Stimulated activated CD4-positive, alpha-beta T cell treated with anti-CD3 and anti-CD28 coated beads, Interleukin-2, amount 100 ng/mL, for 4 hours (primary cell): ENCODE results near the gene EZH1.
A peak's percentile ranks its signal among the peaks of the same experiment; 100 is the strongest.

ENCODE experiments used
- DNase-seq: peaks from one replicate; pipeline ENCODE4 v3.0.0-alpha.2; 2020; ENCODE audit warnings: low read depth

The EZH1 gene

GRCh38 chr17:42682722-42683403 is 62.0 kb downstream of the EZH1 start:
- no peak for DNase-seq

DNA sequence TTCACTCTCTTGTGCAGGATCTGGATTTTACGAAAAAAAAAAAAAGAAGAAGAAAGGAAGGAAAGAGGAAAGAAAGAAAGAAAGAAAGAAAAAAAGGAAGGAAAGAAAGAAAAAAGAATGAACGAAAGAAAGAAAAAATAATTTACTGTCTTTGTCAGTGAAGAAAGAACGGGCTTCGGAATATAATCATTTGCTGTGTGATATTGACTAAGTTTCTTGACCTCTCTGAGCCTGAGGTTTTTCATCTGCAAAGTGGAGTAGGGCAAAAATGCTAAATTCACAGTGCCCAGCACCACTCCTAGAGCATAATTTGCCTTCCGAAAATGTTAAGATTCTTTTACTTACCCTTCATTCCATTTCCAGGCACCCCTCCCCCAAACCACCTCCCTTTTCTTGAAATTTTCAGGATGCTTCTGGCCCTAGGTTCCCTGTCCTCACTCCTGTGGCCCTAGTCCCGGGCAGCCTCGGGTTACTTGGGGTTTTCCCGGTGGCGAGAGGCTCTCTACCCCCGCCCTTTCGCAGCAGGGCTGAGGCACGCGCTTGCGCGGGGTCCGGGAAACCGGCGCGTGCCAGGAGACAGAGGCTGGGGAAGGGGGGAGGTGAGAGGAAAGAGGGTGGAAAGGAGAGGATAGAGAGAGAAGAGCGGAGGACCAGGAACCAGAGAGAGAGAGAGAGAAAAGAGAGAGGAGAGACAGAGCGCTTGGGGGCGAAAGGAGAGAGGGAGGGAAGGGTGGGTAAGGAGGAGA is 62.7 kb downstream of the EZH1 start, which contains the start of gene CNTNAP1:
Gene CNTNAP1, plus strand, starts transcription at position 556 of the 746 bp plus-strand sequence. CDS start 299 bp downstream, outside the sequence.
- DNase-seq, result no peak

- DNase-seq, result no peak
Observed at GRCh38 chr17:42680331-42680808, 64.5 kb downstream of the EZH1 start.

DNA sequence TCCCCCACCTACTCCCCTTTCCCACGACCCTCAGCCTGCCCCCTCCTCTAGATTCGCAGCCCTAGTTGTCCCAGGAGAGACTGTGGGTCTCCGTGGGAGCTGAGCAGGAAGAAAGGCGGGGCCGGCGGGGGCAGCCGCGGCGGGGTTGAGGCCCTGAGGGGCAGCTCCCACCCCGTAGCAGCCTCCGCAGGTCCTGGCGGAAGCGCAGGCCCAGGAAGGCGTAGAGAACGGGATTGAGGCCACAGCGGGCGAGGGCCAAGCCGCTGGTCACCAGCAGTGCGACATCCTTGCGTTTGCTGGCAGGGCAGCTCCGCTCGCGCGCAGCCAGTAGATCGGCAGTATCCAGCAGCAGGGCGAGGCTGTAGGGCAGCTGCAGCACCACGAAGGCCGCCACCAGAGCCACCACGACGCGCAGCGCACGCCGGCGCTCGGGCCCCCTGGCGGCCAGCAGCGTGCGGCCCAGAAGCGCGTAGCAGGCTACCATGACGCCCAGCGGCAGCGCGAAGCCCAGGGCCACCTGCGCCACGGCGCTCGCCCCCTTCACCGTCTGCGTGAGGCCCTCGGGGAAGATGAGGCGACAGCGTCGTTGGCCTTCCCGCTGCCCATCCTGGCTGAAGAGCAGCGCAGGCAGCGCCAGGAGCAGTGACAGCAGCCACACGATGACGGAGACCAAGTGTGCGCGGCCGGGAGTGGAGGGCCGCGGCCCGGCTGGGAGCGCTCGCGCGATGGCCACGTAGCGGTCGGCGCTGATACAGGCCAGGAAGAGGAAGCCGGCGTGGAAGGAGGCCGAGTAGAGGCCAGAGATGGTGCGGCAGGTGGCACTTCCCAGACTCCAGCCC is 65.1 kb downstream of the EZH1 start:
- DNase-seq, result peak; percentile 41

DNA sequence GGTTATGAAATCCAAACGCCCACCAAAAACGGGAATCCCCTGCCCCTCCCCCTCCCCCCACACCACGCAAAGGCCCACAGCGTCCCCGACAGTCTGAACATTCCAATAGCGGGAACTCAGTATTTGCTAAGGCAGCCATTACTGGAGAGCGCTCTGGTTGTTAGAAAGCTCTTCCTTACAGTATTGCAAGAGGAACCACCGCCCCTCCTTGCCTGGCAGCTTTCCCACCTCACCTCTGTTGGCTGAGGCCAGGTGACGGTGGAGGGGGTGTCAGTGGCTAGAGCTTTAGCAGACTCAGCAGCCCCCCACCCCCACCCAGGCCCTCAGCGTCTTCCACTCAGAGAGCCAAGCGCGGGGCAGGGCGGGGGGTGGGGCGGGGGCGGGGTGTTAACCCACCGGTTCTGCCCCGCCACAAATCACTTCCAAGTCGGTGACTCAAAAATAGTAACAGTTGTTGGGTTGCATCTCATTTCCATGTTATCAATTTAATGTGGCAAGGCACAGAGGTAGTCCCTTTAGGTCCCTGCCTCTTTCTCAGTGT is 65.8 kb downstream of the EZH1 start:
- DNase-seq, result no peak

DNA sequence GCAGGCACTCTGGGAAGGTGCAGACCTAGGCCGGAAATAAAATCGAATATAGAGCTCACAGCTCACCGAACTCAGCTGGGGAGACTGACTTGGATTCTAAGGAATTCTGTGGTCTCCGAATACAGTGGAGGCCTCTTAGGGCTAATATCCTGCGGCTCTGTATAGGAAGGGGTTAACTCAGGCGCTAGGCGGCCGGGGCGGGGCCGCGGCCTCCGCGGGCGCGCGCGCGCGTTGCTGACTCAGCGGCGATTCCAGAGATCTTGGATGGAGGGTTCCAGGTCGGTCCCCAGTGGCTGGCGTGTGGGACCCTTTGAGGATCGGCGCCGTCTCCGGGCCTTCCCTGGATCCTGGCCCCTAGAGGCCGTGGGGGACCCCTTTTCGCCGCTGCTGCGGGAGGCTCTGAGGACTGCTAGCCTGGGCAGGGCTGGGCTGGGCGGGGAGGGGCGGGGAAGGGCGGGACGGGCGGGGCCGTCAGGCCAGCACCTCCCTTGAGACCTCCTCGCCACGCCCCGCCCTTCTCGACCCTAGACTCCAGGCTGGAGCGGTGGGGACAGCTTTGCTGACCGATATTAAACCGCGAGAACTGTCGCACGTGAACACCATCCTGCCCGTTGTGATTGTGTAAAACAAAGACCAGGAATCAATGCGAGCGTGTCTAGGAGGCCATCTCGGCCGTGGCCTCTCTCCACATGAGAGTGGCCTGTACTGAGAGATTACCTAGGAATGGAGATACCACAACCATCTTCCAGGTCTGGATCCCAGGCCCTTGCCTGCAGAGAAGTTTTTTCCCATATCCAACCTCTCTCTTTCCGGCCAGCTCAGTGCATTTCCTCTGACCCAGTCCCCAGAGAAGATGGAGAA is 66.7 kb downstream of the EZH1 start:
- DNase-seq, result peak; percentile 63

DNA sequence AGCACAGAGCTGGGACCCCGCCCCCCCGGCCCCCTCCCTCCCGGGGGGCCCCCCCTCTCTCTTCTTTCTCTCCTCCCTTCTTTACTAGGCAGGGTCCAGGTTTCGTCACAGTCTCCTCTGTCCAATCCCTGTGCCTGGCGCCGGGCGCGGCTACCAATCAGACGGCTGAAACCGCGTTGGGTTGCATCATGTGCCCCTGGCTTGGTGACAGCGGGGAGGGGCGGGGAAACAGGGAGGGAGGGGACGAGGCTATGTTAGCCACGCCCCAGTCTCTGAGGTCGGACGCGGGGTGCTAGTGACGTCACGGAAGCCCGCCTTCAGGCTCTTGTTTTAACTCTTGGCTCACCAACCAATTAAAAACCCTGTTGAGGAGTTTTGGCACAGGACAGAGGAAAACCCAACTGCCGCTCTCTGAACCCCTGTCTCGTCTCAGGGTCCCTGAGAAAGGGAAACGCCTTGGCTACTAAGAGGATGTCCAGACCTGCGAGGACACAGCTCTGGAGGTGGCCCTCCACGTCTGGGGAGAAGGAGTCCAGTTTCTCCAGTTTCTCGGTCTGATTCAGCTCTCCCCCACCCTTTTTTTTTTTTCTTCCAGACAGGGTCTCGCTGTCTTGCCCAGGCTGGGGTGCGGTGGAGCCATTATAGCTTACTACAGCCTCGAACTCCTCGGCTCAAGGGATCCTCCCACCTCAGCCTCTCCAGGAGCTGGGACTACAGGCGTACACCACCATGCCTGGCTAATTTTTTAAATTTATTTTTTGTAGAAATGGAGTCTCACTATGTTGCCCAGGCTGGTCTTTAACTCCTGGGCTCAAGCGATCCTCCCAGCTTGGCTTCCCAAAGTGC is 67.6 kb downstream of the EZH1 start:
- peak; percentile 98 for DNase-seq

GRCh38 chr17:42676424-42677011 is 68.3 kb downstream of the EZH1 start, which contains the start of gene PLEKHH3:
Gene PLEKHH3, minus strand, starts transcription at chr17:42676994. Its CDS starts 431 bp downstream, at chr17:42676563.
- no peak for DNase-seq

DNA sequence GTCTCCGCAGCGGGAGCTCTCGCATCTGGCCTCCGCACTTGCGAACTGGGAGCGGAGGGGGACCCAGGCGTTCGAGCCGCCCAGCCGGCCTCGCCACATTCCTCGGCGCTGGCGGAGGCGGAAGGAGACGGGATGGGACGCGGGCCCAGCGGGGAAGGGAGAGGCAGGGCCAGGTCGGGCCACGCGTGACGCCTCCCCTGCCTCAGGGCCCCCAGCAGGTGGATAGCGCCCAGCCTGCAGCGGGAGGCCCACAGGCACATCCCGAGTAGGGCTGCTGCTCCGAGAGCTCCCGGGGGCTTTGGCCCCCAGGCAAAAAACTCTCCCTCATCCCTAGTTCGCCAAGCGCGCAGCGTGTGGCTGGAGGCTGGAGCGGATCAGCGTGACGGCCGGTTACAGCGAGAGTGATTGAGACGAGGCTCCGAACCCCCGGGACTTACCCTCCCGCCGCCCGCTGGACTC is 68.8 kb downstream of the EZH1 start:
- DNase-seq, result no peak

- DNase-seq, result no peak
Observed at GRCh38 chr17:42675348-42675964, 69.4 kb downstream of the EZH1 start.

DNA sequence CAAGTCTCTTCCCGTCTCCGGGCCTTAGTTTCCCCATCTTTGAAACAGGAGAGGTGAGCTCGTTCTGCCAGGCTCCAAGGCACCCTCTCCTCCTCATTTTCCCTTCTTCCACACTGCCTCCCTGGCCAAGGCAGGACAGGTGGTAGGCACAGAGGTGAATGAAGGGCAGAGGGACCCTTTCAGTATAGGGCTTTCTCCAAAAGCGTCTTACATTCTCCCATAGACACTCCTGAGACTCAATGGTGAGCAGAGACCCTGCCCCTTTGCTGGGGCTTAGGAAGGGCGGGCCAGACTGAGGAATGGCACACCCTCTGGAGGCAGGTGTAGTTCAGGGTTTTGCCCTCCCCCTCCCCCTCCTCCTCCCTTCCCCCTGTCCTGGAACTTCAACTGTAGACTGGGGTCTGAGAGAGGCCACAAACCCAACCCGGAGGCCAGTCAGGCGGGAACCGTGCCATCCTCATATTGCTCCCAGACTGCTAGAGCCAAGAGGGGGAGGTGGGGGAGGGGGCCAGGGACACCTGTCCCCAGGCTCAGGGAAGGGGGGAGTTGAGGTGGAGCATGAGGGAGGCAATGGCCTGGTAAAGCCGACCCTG is 70.0 kb downstream of the EZH1 start:
- no peak for DNase-seq

GRCh38 chr17:42673885-42674754 is 70.7 kb downstream of the EZH1 start:
- DNase-seq, result no peak

GRCh38 chr17:42673266-42673884 is 71.5 kb downstream of the EZH1 start:
- no peak for DNase-seq

- no peak for DNase-seq
Observed at GRCh38 chr17:42672038-42672437, 72.8 kb downstream of the EZH1 start.

GRCh38 chr17:42670789-42671657 is 73.8 kb downstream of the EZH1 start:
- DNase-seq, result no peak
